Adrenal gland (tissue), 5 donors: Measurements from ENCODE around the gene ATG14.

ENCODE experiments used
- CTCF ChIP-seq, 6 experiments: fragments of 450-650 bp in 4 of 6; fragments of 200-600 bp in 2 of 6; sonication (generic) in 1 of 6; IDR thresholded peaks; 1 replicate in 5 of 6; 2 replicates in 1 of 6; pipeline versions ENCODE4 v1.5.1 to v1.8.0; 2016 to 2021; ENCODE audit warnings: antibody characterized with exemption in 6 of 6, mild to moderate bottlenecking in 2 of 6, moderate library complexity in 1 of 6
- POLR2A ChIP-seq, 2 donors: fragments of 450-650 bp; IDR thresholded peaks; one replicate each; pipeline ENCODE4 v1.6.1; 2017; ENCODE audit warnings: antibody characterized with exemption in 2 of 2, mild to moderate bottlenecking in 2 of 2, moderate library complexity in 1 of 2
- donor health status: DM: no; HTN: no; CAD: no.

GRCh38 chr14:55336691-55337090, 74.9 kb downstream of the ATG14 start:
- TF ChIP-seq CTCF (IDR thresholded peaks at IDR 0.05) (no peak), POLR2A (IDR thresholded peaks at IDR 0.05) (no peak)
